Glutamatergic neuron (in vitro differentiated cells): ENCODE measurements around the gene AP3D1. TPM values are rescaled to one million over a fixed set of nuclear protein-coding genes. Genes with fewer than 3 reads are reported as not detected.
"Not testable (repeated sequence)": the region's sequence is repeated elsewhere in the genome, so short reads cannot be mapped to it uniquely, and the experiment has no call there.

Experiments used
- DNase-seq: peaks from one replicate; pipeline ENCODE4 v3.0.0; 2022
- H3K27ac Mint-ChIP-seq: one replicate; pipeline ENCODE4 v1.8.0; 2020; ENCODE audit warnings: mild to moderate bottlenecking, mixed read lengths, inconsistent platforms; ENCODE audit not compliant: unreplicated experiment
- H3K27me3 Mint-ChIP-seq: one replicate; pipeline ENCODE4 v1.8.0; 2020; ENCODE audit warnings: mild to moderate bottlenecking, moderate library complexity, mixed read lengths, inconsistent platforms; ENCODE audit not compliant: unreplicated experiment
- H3K36me3 Mint-ChIP-seq: one replicate; pipeline ENCODE4 v1.8.0; 2020; ENCODE audit warnings: mild to moderate bottlenecking, mixed read lengths, inconsistent platforms; ENCODE audit not compliant: unreplicated experiment
- H3K4me1 Mint-ChIP-seq: one replicate; pipeline ENCODE4 v1.8.0; 2020; ENCODE audit warnings: mild to moderate bottlenecking, low read depth, mixed read lengths, inconsistent platforms; ENCODE audit not compliant: unreplicated experiment
- H3K4me3 Mint-ChIP-seq: one replicate; pipeline ENCODE4 v1.8.0; 2020; ENCODE audit warnings: mild to moderate bottlenecking, mixed read lengths, inconsistent platforms; ENCODE audit not compliant: unreplicated experiment
- H3K9me3 Mint-ChIP-seq: one replicate; pipeline ENCODE4 v1.8.0; 2020; ENCODE audit warnings: mild to moderate bottlenecking, moderate library complexity, mixed read lengths, inconsistent platforms; ENCODE audit not compliant: unreplicated experiment
- CTCF ChIP-seq: fragments of 200-600 bp; sonication (generic); IDR thresholded peaks from one replicate; pipeline ENCODE4 v1.5.0; 2021; ENCODE audit not compliant: partially characterized antibody, unreplicated experiment
- total RNA-seq: library from RNA; stranded (reverse); fragmentation: NEBNext Ultra II Directional; extraction: Animal tissue kit (Norgen Biotek cat#: 25700); gene quantifications from one replicate; pipeline ENCODE4 v1.2.1, GENCODE V29; 2021; ENCODE audit not compliant: unreplicated experiment

AP3D1 gene
- total RNA-seq, 1 donor from 2014 or later = 133 TPM

- H3K36me3 Mint-ChIP-seq = peaks cover 4% of the 10 kb centered on the region
- no peak overlapping the region for H3K27ac Mint-ChIP-seq
- peaks cover 3% of the 10 kb centered on the region for H3K9me3 Mint-ChIP-seq
- no peaks in the 10 kb centered on the region for H3K4me1 Mint-ChIP-seq
- H3K4me3 Mint-ChIP-seq = no peak overlapping the region
- peaks cover 2% of the 10 kb centered on the region for H3K27me3 Mint-ChIP-seq
- TF ChIP-seq CTCF = no peak
- no peak for DNase-seq
Measured at GRCh38 chr19:2129022-2129421, 22.3 kb downstream of the AP3D1 start.

DNA sequence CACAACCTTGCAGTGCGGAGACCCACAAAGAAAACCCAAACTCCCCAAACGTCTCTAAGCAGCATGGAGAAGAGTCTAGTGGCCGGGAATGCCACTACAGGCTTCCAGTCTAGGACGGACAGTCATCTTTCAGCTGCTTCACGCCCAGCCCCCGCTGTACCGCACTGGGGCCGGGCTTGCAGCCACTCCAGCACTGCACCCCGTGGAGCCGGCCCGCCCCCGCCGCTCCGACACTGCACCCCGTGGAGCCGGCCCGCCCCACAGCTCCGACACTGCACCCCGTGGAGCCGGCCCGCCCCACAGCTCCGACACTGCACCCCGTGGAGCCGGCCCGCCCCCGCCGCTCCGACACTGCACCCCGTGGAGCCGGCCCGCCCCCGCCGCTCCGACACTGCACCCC, 23.1 kb downstream of the AP3D1 start:
- not testable (repeated sequence) for H3K4me3 Mint-ChIP-seq, DNase-seq, H3K4me1 Mint-ChIP-seq, H3K9me3 Mint-ChIP-seq, H3K27ac Mint-ChIP-seq, H3K27me3 Mint-ChIP-seq, H3K36me3 Mint-ChIP-seq

GRCh38 chr19:2127758-2128157, 23.6 kb downstream of the AP3D1 start:
- no peak for DNase-seq
- Mint-ChIP-seq H3K27ac (no peak overlapping the region), H3K9me3 (peaks cover 1% of the 10 kb centered on the region), H3K4me1 (no peaks in the 10 kb centered on the region), H3K4me3 (no peak overlapping the region), H3K36me3 (no peaks in the 10 kb centered on the region), H3K27me3 (no peaks in the 10 kb centered on the region)
- TF ChIP-seq CTCF = no peak

GRCh38 chr19:2126879-2127518, 24.4 kb downstream of the AP3D1 start:
- Mint-ChIP-seq H3K27ac (no peak overlapping the region), H3K4me3 (no peak overlapping the region), H3K9me3 (no peaks in the 10 kb centered on the region), H3K4me1 (no peaks in the 10 kb centered on the region), H3K36me3 (no peaks in the 10 kb centered on the region), H3K27me3 (no peaks in the 10 kb centered on the region)
- DNase-seq = no peak
- no peak for TF ChIP-seq CTCF

GRCh38 chr19:2123682-2124387, 27.5 kb downstream of the AP3D1 start:
- no peak overlapping the region for H3K27ac Mint-ChIP-seq
- no peaks in the 10 kb centered on the region for H3K36me3 Mint-ChIP-seq
- DNase-seq = no peak
- peaks cover 2% of the 10 kb centered on the region for H3K9me3 Mint-ChIP-seq
- H3K4me3 Mint-ChIP-seq = no peak overlapping the region
- H3K27me3 Mint-ChIP-seq = no peaks in the 10 kb centered on the region
- TF ChIP-seq CTCF = no peak
- H3K4me1 Mint-ChIP-seq = no peaks in the 10 kb centered on the region
